HG02763 (cell line): ENCODE data around the gene GTF2E1.
A peak's percentile ranks its signal among the peaks of the same experiment; 100 is the strongest.
"Not testable (repeated sequence)": the region's sequence is repeated elsewhere in the genome, so short reads cannot be mapped to it uniquely, and the experiment has no call there.

Source experiments
- ATAC-seq: cut with Tn5 transposase; IDR thresholded peaks from one replicate; pipeline ENCODE4 v1.9.1; 2021; ENCODE audit warnings: mild to moderate bottlenecking, moderate library complexity; ENCODE audit not compliant: unreplicated experiment

GTF2E1 gene

DNA sequence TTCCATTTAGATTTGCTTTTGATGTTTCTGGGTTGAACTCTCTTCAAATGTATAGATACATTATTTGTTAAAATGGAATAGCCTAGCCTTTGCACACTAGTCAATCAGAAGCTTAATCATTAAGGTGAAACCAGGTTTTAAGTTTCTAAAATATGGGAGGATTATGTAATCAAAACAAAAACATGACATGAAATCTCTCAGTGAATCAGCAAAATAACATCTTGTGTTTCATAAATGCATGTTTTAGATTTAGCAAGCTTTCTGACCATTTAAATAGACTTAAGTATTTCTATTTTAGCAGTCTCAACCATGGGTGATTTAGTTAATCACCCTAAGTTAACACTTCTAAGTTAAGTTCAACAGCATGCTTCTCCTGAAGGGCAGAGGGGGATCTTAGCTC, 11.3 kb downstream of the GTF2E1 start:
- no peak for ATAC-seq

DNA sequence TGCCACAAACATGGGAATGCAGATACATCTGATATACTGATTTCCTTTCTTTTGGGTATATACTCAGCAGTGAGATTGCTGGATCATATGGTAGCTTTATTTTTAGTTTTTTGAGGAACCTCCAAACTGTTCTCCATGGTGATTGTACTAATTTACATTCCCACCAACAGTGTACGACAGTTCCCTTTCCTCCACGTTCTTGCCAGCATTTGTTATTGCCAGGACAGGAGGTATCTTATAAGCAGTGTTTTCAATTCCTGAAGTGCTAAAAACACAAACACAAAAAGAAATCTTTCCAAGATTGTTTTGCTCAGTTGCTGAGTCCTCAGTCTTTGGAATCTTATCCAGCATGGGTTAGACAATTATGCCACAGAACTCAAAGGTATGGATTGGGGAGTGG, 13.5 kb downstream of the GTF2E1 start:
- no peak for ATAC-seq

DNA sequence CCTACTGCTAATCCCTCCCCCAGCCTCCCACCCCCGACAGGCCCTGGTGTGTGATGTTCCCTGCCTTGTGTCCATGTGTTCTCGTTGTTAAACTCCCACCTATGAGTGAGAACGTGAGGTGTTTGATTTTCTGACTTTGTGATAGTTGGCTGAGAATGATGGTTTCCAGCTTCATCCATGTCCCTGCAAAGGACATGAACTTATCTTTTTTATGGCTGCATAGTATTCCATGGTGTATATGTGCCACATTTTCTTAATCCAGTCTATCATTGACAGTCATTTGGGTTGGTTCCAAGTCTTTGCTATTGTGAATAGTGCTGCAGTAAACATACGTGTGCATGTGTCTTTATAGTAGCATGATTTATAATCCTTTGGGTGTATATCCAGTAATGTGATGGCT, 16.0 kb downstream of the GTF2E1 start:
- ATAC-seq: not testable (repeated sequence)

DNA sequence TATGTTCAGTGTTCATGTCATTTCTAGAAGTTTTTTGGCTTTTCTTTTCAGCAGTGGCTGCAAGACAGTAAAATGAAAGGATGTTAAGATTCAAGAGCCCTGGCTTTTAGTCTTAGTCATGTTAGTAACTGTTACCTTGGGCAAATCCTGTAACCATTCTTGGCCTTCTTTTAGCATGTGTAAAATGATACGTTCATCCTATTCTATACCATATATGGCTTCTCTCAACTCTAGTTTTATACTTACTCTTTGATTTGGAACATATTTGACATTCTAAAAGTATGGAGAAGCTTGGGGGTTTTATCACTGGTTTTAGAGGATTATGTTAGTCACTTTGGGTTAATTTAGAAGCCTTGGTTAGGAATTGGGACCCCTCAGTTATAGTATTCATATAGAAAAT, 20.1 kb downstream of the GTF2E1 start:
- no peak for ATAC-seq

DNA sequence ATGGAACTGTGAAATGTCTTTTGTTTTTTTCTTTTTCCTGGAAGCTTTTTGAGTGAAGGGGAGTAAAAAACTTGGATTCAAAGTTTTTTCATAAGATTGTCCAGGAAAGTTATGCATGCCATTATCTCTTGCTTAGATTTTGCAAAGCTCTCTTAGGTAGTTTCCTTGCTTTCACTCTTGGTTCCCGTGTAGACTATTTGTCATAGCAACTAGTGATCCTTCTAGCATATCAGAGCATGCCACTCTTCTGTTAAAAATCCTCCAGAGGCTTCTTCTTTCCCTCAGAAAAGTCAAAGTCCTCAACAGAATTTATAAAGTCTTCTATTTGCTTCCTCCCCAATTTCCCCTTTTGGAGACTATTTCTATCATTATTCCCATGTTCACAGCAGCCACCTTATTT, 21.1 kb downstream of the GTF2E1 start:
- peak; percentile 82 for ATAC-seq

DNA sequence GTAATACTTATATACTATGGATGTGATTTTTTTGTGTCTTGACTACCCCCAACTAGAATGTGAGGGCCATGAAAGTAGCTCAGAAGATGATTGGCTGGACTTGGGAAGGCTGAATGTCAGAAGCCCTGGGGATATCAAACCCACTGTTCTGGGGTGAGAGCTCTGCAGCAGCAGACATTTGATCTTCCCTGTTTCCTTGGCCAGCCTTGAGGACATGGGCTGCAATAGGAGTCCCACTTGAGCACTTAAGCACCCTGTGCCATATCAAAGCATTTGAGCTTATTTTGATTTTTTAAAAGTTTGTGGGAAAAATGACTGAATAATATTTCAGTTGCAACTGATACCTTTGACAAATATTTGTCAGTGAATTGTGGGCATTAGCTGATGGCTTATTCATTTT, 21.7 kb downstream of the GTF2E1 start:
- ATAC-seq: no peak

DNA sequence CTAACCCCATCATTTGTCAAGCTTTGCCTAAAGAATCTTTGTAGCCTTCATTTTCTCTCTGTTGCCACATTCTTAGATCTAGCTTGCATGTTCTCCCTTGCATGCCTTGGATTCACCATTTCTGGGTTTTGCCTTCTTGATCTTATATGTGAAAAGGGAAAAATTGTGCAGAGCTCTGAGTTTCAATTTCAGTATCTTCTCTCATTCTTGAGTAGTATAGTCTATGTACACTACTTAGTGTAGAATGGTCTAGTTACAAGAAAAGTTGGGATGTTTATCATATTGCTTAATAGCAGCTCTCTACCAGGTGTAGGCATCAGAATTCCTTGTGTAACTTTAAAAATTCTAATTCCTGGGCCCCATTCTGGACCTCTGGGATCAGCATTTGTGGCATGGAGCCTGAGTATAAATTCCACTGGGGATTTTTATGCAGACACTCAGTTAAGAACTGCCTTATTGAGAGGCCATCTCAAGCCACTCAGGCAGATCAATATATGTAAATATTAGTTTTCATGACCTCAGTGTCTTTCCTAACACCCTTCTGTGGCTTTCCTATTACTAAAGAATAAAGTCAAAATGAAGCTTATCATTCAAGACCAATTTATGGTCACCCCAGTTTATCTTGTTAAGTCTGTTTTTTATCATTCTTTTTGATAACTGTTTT, 23.4 kb downstream of the GTF2E1 start:
- peak; percentile 61 for ATAC-seq

DNA sequence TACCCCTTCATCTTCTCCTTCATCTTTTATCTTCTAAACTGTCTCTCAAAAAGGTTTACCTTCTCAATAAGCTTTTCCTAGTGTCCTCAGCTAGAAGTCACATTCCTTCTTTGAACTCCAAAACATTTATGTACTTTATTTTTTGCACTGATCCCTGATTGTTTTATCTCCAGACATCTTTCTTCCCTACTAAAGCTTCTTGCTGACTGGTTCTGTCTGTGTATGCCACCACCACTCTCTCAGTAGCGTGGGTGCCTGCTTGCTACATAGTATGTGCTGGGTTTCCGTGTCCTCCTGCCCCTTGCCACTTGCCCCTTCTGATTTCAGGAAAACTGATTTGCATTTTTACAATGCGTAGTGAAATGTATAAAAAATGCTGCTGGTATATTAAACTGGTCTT, 24.0 kb downstream of the GTF2E1 start:
- no peak for ATAC-seq

DNA sequence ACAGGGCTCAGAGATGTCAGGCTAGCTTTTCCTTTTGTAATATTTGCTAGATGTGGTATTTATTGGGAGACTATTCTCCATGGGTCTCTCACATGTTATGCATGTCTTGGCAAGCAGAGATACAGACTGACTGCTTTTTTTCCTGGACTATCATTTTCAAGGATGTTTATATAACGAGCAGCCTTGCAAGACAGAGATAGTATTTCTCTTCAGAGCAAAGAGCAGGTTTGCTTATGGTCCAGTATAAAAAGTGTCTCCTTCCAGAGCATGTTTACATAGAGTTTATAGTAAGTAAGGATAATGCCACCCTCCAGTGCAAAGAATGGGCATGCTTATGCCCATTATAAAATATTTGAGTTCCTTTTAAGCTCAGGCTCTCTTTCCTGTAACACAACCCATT, 24.6 kb downstream of the GTF2E1 start:
- no peak for ATAC-seq

DNA sequence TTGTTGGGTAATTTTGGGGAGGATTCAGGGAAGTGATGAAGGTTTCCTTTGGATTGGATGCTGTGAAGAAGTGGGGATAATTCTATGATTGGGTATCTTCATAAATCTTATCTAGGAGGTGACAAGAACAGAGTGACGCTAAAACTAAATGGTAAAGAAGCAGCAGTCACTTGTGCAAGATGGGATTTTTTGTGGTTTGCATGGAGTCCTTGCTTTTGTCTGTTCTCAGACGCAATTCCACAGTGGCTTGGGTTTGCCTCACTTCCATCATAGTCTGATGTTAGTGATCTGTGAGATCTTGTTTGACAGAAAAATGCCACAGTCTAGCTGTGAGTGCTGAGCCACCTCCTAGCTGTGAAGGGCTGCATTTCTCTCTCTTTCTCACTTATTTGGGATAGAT, 26.9 kb downstream of the GTF2E1 start:
- ATAC-seq: no peak

DNA sequence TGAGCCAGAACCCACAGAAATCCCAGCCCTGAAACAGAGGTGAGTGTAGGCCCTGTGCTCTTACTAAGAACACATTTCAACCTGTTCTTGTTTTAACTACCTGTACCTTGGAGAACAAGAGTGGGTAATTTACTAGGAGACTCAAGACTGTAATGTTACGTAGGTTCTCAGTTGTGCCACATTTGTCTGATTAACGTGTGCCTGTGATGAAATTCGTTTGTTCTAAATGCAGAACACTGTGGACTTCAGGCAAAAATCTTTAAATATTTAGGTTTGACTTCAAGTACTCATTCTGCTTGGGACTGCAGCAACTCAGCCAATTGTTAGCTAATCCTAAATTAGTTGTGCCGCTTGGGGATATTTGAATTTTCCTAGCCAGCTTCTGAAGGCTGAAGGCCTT, 28.3 kb downstream of the GTF2E1 start:
- no peak for ATAC-seq

DNA sequence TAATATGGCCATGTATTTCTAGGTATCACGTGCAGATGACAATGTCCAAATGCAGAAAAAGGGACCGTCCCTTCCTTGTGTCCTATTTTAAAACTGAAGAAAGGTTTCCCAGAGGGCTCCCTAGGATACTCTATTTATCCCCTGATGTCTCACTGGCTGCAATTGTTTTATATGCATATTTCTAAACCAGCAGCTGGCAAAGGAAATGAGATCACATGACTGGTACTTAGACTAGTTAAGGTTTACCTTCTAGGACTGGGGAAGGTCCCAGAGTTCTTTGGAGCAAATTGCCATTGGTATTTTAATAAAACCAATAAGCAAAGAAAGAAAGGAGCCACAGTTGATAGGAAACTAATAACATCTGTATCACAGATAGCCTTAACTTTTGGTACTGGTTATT, 29.5 kb downstream of the GTF2E1 start:
- ATAC-seq: no peak

DNA sequence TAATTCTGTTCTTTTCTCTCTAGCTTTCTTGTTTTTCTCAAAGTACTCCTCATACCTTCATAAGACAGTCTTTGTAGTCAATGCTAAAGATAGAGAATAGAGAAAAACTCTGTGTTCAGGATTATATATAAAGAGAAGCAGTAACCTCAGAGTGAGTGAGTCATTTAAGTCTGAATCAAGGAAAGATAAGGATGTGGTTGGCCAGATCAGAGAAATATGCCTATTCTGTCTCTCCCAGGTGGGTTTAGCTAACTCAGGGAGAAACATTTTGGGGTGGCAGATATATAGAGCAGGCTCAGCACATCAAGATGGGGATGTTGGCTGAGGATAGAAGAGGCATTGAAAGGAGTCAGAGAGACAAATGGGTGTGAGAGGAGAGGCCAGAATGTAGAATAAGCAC, 31.4 kb downstream of the GTF2E1 start:
- peak; percentile 57 for ATAC-seq

DNA sequence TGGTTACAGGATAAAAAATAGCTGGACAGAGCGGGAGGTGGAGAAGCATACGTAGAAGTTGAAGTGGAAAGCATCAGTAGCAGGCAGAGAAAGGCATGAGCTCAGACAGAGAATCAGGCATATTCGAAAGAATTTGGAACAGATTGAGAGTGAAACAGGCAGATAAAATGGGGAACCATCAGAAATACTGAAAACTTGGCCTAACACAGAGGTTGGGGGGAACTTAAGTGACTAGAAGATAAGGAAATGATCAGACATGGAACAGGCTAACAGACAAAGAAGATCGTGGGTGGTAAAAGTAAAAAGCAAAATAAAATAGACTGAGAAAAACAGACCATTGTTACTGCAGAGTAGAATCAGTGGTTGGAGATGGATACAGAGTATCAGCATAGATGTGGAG, 32.9 kb downstream of the GTF2E1 start:
- ATAC-seq: no peak

DNA sequence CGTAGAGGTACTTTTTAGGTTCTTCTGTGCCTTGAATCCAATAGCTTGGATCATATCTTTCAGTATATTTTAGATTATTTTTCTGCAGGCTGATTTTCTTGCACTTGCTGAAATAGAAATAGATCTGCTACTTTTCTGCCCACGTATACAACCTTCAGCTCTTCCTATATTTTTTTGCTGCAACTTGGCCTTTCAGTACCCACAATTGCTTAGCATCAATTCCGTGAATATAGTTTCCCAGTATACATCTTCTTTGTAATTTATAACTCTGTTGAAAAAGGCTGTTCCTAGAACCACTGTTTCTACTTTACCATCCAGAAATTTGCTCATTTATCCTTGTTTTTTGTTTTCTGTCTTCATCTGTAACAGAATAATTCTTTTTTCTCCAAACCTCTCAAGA, 36.2 kb downstream of the GTF2E1 start:
- ATAC-seq: no peak

DNA sequence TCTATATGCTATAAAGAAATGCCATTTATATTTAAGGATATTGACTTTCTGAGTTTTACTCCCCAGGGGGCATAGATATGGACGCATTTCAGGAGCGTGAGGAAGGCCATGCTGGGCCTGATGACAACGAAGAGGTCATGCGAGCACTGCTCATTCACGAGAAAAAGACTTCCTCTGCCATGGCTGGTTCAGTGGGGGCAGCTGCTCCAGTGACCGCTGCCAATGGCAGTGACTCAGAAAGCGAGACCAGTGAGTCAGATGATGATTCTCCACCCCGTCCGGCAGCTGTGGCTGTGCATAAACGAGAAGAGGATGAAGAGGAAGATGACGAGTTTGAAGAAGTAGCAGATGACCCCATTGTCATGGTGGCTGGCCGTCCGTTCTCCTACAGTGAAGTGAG, 38.4 kb downstream of the GTF2E1 start:
- ATAC-seq: peak; percentile 93

DNA sequence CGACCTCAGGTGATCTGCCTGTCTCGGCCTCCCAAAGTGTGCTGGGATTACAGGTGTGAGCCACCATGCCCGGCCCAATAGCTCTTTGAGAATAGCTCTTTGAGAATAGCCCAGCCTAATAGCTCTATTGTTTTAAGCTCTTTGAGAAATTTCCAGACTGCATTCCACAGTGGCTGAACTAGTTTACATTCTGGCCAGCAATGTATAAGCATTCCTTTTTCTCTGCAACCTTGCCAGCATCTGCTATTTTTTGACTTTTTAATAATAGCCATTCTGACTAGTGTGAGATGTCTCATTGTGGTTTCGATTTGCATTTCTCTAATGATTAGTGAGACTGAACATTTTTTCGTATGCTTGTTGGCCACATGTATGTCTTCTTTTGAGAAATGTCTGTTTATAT, 43.3 kb downstream of the GTF2E1 start:
- ATAC-seq: peak; percentile 59

DNA sequence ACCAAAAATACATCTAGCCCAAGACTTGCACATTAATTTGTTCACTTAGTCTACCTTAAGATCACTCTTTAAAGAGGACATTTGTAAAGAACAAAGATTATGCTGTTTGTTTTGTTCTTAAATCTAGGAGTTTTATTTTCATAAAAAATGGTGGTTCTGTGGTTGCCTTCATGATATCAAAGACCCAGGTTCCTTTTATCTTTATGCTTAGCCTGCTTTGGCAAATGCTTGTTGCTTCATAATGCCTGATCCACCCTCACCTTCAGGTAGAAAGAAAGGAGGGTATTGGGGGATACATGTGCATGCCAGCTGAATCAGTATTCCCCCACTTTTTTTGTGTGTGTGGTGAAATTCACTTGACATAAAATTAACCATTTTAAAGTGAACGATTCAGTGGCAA, 48.5 kb downstream of the GTF2E1 start:
- no peak for ATAC-seq

DNA sequence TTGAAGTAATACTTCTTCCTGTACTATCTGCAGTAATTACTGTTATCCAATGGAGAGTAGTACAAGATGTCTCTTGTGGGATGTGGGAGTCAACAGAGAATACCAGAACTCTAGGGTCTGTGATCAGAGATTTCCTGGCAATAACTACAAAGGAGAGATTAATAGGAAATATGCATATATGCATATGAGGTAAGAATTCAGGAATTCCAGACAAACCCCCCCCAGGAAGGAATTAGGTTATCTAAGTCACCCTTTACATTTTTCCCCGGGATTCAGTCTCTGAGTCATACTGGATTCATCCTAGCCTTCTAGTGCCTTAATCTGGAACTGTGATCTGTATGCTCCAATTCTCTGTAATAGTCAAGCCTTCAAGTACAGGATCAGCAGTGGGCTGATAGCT, 49.4 kb downstream of the GTF2E1 start:
- no peak for ATAC-seq

DNA sequence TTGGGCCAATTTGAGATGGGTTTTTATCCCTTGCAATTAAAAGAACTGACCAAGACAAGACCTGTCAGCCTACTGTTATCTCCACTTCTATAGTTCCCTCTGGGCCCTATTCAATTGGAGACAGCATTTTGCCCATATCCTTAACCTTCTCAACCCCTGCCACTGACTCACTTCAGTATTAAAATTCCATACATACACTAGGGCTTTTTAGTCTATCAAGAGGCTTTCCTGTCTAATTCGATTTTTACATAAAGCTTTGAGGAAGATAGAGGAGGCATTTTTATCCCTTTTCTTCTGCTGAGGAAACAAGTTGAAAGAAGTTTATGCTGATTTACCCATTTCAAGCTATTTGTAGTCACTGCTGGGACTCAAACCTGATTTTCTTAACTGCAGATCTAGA, 51.1 kb downstream of the GTF2E1 start:
- ATAC-seq: no peak

DNA sequence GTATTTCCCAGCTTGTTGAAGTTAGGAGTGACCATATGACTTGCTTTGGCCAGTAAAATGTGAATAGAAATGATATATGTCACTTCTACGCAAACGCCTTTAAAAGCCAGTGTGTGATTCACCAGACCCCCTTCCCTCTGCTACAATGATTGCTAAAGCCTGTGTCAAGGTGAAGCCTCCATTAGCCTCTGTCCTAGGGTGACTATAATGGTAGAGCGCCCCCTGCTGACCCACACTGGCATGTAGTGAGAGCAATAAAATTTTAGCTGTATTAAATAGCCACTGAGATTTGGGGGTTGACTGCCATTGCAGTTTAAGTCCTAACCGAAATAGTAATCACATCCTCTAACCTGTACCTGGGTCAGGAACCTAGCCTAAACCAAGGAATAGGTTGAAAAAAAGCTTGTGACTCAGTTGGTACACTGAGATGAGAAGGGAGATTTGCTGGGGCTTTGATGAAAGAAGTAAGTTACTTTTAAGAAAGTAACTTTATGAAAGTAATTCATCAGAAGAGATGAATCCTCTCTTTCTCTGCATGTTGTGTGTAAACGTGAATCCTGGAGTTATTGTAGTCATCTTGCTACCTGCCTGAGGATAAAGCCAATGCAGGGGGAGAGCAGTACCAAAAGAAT, 52.6 kb downstream of the GTF2E1 start:
- ATAC-seq: peak; percentile 97

DNA sequence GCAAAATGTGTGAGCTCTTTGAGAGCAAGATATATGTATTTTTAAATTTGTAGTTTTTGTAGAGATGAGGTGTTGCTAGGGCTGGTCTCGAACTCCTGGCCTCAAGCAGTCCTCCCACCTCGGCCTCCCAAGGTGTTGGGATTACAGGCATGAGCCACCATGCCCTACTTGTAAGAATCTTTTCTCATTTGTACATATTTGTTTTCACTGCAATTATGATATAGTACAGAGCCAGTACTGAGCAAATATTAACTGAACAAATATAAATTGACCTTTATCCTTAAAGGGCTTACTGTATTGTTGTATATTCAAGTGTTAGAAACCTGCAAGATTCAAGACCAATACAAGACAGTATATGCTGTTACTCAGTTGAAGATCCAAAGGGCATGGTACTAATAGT, 53.4 kb downstream of the GTF2E1 start:
- ATAC-seq: no peak

DNA sequence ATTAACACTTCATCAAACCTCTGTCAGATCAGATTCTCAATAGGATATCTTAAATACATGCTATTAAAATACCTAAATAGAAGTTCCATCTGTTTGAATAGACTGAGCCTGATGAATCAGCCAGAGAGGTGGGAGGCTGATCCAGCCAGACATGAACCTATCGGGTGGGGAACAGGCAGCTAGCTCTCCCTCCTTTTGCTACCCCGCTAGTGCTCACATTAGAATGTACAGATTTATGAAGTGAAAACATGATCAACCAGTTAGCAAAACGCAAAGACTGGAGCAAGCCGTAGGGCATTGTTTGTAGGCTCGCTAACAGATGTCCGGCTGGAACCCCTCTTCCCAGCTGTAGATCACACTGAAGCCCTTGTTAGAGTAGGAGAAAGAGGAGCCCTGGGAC, 54.4 kb downstream of the GTF2E1 start:
- no peak for ATAC-seq
